Astrocyte (in vitro differentiated cells and primary cell): ENCODE measurements around the gene EIF4A2.

Experiments used
- EZH2 ChIP-seq: IDR thresholded peaks from 2 replicates; pipeline ENCODE4 v1.6.1; 2012; ENCODE audit warnings: mild to moderate bottlenecking, low read length, inconsistent platforms; ENCODE audit not compliant: insufficient read depth
- TF ChIP-seq, protein P1 (sequence below): IDR thresholded peaks from 2 replicates; pipeline ENCODE4 v1.5.1; 2011; ENCODE audit warnings: low read depth, mild to moderate bottlenecking, inconsistent platforms, low read length, moderate library complexity; ENCODE audit not compliant: insufficient read depth

DNA sequence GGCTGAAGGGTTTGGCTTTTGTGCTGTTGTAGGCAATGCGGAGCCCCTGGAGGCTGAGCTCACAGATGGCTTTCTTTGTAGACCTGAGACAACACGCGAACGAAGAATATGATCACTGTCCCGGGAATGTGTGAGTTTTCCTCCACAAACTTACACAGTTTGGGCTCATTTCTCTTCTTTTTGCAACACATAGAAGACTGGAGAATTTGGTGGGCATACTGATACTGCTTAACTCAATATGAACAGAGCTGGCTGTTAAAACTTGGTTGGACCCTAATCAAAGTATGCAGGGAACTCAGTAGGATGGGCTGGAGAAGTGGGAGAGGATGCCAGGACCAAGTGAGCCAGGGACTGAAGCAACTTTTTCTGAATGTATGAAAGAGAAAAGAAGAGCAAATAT, 35.1 kb downstream of the EIF4A2 start:
- TF ChIP-seq EZH2 = no peak
- TF ChIP-seq, protein P1, sequence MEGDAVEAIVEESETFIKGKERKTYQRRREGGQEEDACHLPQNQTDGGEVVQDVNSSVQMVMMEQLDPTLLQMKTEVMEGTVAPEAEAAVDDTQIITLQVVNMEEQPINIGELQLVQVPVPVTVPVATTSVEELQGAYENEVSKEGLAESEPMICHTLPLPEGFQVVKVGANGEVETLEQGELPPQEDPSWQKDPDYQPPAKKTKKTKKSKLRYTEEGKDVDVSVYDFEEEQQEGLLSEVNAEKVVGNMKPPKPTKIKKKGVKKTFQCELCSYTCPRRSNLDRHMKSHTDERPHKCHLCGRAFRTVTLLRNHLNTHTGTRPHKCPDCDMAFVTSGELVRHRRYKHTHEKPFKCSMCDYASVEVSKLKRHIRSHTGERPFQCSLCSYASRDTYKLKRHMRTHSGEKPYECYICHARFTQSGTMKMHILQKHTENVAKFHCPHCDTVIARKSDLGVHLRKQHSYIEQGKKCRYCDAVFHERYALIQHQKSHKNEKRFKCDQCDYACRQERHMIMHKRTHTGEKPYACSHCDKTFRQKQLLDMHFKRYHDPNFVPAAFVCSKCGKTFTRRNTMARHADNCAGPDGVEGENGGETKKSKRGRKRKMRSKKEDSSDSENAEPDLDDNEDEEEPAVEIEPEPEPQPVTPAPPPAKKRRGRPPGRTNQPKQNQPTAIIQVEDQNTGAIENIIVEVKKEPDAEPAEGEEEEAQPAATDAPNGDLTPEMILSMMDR = no peak
